Measurements from ENCODE around the gene CRYGA.

The CRYGA gene

GRCh38 chr2:208163489-208163888 lies at the start of gene CRYGA:
TSS of gene CRYGA (minus strand) at chr2:208163589. CDS start at chr2:208163556, 33 bp downstream.
- no peak for DNase-seq (ENCODE audit: low spot score)

- DNase-seq (ENCODE audit: low spot score): no peak
Observed at GRCh38 chr2:208210688-208211451, 47.5 kb upstream of the CRYGA start.

GRCh38 chr2:208208335-208209085 lies 45.1 kb upstream of the CRYGA start:
- no peak for DNase-seq (ENCODE audit: low spot score)

GRCh38 chr2:208207769-208208168 lies 44.4 kb upstream of the CRYGA start:
- DNase-seq (ENCODE audit: low spot score): no peak

- no peak for DNase-seq (ENCODE audit: low spot score)
Observed at GRCh38 chr2:208204166-208204565, 40.8 kb upstream of the CRYGA start.

GRCh38 chr2:208195531-208195930 lies 32.1 kb upstream of the CRYGA start:
- no peak for DNase-seq (ENCODE audit: low spot score)

- DNase-seq (ENCODE audit: low spot score): no peak
Observed at GRCh38 chr2:208192611-208193236, 29.3 kb upstream of the CRYGA start.

- no peak for DNase-seq (ENCODE audit: low spot score)
Observed at GRCh38 chr2:208189810-208190503, 26.6 kb upstream of the CRYGA start, which contains the start of gene C2orf80. TSS of gene C2orf80 (minus strand) at chr2:208190030. CDS start at chr2:208186986, 3,044 bp downstream.

- peak; percentile 28 for DNase-seq (ENCODE audit: low spot score)
Observed at GRCh38 chr2:208189069-208189809, 25.9 kb upstream of the CRYGA start.

GRCh38 chr2:208186893-208187292 lies 23.5 kb upstream of the CRYGA start:
- DNase-seq (ENCODE audit: low spot score): no peak

GRCh38 chr2:208186465-208186864 lies 23.1 kb upstream of the CRYGA start:
- no peak for DNase-seq (ENCODE audit: low spot score)

- DNase-seq (ENCODE audit: low spot score): no peak
Observed at GRCh38 chr2:208183972-208184705, 20.8 kb upstream of the CRYGA start.

GRCh38 chr2:208183526-208183925 lies 20.1 kb upstream of the CRYGA start:
- no peak for DNase-seq (ENCODE audit: low spot score)

- no peak for DNase-seq (ENCODE audit: low spot score)
Observed at GRCh38 chr2:208182835-208183234, 19.4 kb upstream of the CRYGA start.

GRCh38 chr2:208179028-208179609 lies 15.7 kb upstream of the CRYGA start:
- no peak for DNase-seq (ENCODE audit: low spot score)

- peak; percentile 40 for DNase-seq (ENCODE audit: low spot score)
Observed at GRCh38 chr2:208175840-208176153, 12.4 kb upstream of the CRYGA start.

GRCh38 chr2:208175069-208175839 lies 11.9 kb upstream of the CRYGA start:
- DNase-seq (ENCODE audit: low spot score): peak; percentile 92

- DNase-seq (ENCODE audit: low spot score): no peak
Observed at GRCh38 chr2:208174144-208174543, 10.8 kb upstream of the CRYGA start.

- no peak for DNase-seq (ENCODE audit: low spot score)
Observed at GRCh38 chr2:208172125-208172524, 8.7 kb upstream of the CRYGA start.

All from pons (tissue), 1 donor.